ENCODE measurements around the gene ROR2. TPM values are rescaled to one million over a fixed set of nuclear protein-coding genes. Genes with fewer than 3 reads are reported as not detected.

The ROR2 gene
- total RNA-seq, 1 experiment from 2014 or later: not detected

GRCh38 chr9:91659529-91660495, 290.2 kb downstream of the ROR2 start:
- no peak overlapping the region for H2AFZ ChIP-seq (ENCODE audit: low read length)
- H3K9ac ChIP-seq (ENCODE audit: low read length): no peak overlapping the region
- H3K36me3 ChIP-seq (ENCODE audit: low read depth, low read length): no peaks in the 10 kb centered on the region
- H3F3A ChIP-seq (ENCODE audit: low read length, unreplicated experiment): no peaks in the 10 kb centered on the region
- H3K4me1 ChIP-seq (ENCODE audit: insufficient read depth, low read length): no peaks in the 10 kb centered on the region
- DNase-seq (peak; percentile 23), ATAC-seq (peak; percentile 92)
- no peaks in the 10 kb centered on the region for H4K20me1 ChIP-seq (ENCODE audit: low read length)
- no peaks in the 10 kb centered on the region for H3K9me3 ChIP-seq (ENCODE audit: low read length)
- TF ChIP-seq EZH2phosphoT487 (IDR thresholded peaks at IDR 0.05; ENCODE audit: borderline replicate concordance, low read length): no peak
- TF ChIP-seq, protein P1, sequence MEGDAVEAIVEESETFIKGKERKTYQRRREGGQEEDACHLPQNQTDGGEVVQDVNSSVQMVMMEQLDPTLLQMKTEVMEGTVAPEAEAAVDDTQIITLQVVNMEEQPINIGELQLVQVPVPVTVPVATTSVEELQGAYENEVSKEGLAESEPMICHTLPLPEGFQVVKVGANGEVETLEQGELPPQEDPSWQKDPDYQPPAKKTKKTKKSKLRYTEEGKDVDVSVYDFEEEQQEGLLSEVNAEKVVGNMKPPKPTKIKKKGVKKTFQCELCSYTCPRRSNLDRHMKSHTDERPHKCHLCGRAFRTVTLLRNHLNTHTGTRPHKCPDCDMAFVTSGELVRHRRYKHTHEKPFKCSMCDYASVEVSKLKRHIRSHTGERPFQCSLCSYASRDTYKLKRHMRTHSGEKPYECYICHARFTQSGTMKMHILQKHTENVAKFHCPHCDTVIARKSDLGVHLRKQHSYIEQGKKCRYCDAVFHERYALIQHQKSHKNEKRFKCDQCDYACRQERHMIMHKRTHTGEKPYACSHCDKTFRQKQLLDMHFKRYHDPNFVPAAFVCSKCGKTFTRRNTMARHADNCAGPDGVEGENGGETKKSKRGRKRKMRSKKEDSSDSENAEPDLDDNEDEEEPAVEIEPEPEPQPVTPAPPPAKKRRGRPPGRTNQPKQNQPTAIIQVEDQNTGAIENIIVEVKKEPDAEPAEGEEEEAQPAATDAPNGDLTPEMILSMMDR (conservative IDR thresholded peaks at IDR 0.05; ENCODE audit: low read depth, low read length): peak; percentile 58
- H3K27ac ChIP-seq (ENCODE audit: low read length): no peak overlapping the region
- POLR2A ChIA-PET (ENCODE audit: unreplicated experiment): no interaction called here
- CTCF ChIA-PET: interaction anchor here (0.5 to 0.6 kb wide), 2 partner anchors 67 to 104 kb away, joined by 3 to 7 read pairs; no protein-coding TSS in a partner anchor
- no peaks in the 10 kb centered on the region for H3K27me3 ChIP-seq (ENCODE audit: low read length)
- H3K4me3 ChIP-seq (ENCODE audit: low read length): no peak overlapping the region
- BruUV-seq (replicated peaks): no TSS peak
- H3K79me2 ChIP-seq (ENCODE audit: low read length): no peaks in the 10 kb centered on the region
- intact Hi-C loops (cut with micrococcal nuclease): loop anchor here (1.0 to 2.0 kb wide), 2 partner anchors 21 to 67 kb away; no protein-coding TSS in a partner anchor
- H3K4me2 ChIP-seq (ENCODE audit: low read length): no peak overlapping the region
- H3K9me2 ChIP-seq (replicated peaks; ENCODE audit: low read length): no peaks in the 10 kb centered on the region

GRCh38 chr9:91658513-91659105, 291.4 kb downstream of the ROR2 start:
- no peak overlapping the region for H3K4me2 ChIP-seq (ENCODE audit: low read length)
- H3K9ac ChIP-seq (ENCODE audit: low read length): no peak overlapping the region
- ATAC-seq: no peak
- H3K9me2 ChIP-seq (replicated peaks; ENCODE audit: low read length): no peaks in the 10 kb centered on the region
- no peak overlapping the region for H3K27ac ChIP-seq (ENCODE audit: low read length)
- H3K27me3 ChIP-seq (ENCODE audit: low read length): no peaks in the 10 kb centered on the region
- CTCF ChIA-PET: interaction anchor here (0.6 kb wide), 1 partner anchor 68 kb away, joined by 7 read pairs; no protein-coding TSS in a partner anchor
- no peak for DNase-seq
- H3K4me1 ChIP-seq (ENCODE audit: insufficient read depth, low read length): no peaks in the 10 kb centered on the region
- no peak for TF ChIP-seq EZH2phosphoT487 (IDR thresholded peaks at IDR 0.05; ENCODE audit: borderline replicate concordance, low read length)
- TF ChIP-seq, protein P1 (conservative IDR thresholded peaks at IDR 0.05; ENCODE audit: low read depth, low read length): no peak
- intact Hi-C loops (cut with micrococcal nuclease): no loop called here
- H3F3A ChIP-seq (ENCODE audit: low read length, unreplicated experiment): no peaks in the 10 kb centered on the region
- H2AFZ ChIP-seq (ENCODE audit: low read length): no peak overlapping the region
- POLR2A ChIA-PET (ENCODE audit: unreplicated experiment): no interaction called here
- H3K36me3 ChIP-seq (ENCODE audit: low read depth, low read length): no peaks in the 10 kb centered on the region
- H3K79me2 ChIP-seq (ENCODE audit: low read length): no peaks in the 10 kb centered on the region
- BruUV-seq (replicated peaks): no TSS peak
- H3K4me3 ChIP-seq (ENCODE audit: low read length): no peak overlapping the region
- no peaks in the 10 kb centered on the region for H3K9me3 ChIP-seq (ENCODE audit: low read length)
- H4K20me1 ChIP-seq (ENCODE audit: low read length): no peaks in the 10 kb centered on the region

- Histone ChIP-seq H3K27ac (ENCODE audit: low read length) (no peak overlapping the region), H3K4me1 (ENCODE audit: insufficient read depth, low read length) (no peaks in the 10 kb centered on the region), H3K36me3 (ENCODE audit: low read depth, low read length) (no peaks in the 10 kb centered on the region), H3K9me3 (ENCODE audit: low read length) (no peaks in the 10 kb centered on the region), H3K9me2 (replicated peaks; ENCODE audit: low read length) (no peaks in the 10 kb centered on the region), H3K27me3 (ENCODE audit: low read length) (no peaks in the 10 kb centered on the region), H3K4me2 (ENCODE audit: low read length) (no peak overlapping the region), H3K9ac (ENCODE audit: low read length) (no peak overlapping the region), H3K79me2 (ENCODE audit: low read length) (no peaks in the 10 kb centered on the region), H4K20me1 (ENCODE audit: low read length) (no peaks in the 10 kb centered on the region), H3K4me3 (ENCODE audit: low read length) (no peak overlapping the region), H2AFZ (ENCODE audit: low read length) (no peak overlapping the region), H3F3A (ENCODE audit: low read length, unreplicated experiment) (no peaks in the 10 kb centered on the region)
- TF ChIP-seq EZH2 (IDR thresholded peaks at IDR 0.05; ENCODE audit: low read length, unreplicated experiment) (no peak), EZH2phosphoT487 (IDR thresholded peaks at IDR 0.05; ENCODE audit: borderline replicate concordance, low read length) (no peak)
- TF ChIP-seq, protein P1 (conservative IDR thresholded peaks at IDR 0.05; ENCODE audit: low read depth, low read length): no peak
- ChIA-PET CTCF (no interaction called here), POLR2A (ENCODE audit: unreplicated experiment) (no interaction called here)
- intact Hi-C loops (cut with micrococcal nuclease): no loop called here
- BruUV-seq (replicated peaks): no TSS peak
- DNase-seq: no peak
- ATAC-seq: no peak
Measured at GRCh38 chr9:91657501-91657900, 292.5 kb downstream of the ROR2 start.

All from PC-3 (cell line).